ENCODE results near the gene RAD54L.
"Not testable (repeated sequence)": the region's sequence is repeated elsewhere in the genome, so short reads cannot be mapped to it uniquely, and the experiment has no call there.

RAD54L gene

GRCh38 chr1:46236882-46237281 lies 10.7 kb upstream of the RAD54L start:
- H3K36me3 ChIP-seq (ENCODE audit: control insufficient read depth in 5 of 5, insufficient read depth in 5 of 5, low read length in 5 of 5), result no peaks in the 10 kb centered on the region

GRCh38 chr1:46238865-46239264 lies 8.7 kb upstream of the RAD54L start:
- H3K36me3 ChIP-seq (ENCODE audit: control insufficient read depth in 5 of 5, insufficient read depth in 5 of 5, low read length in 5 of 5); H3K4me1 ChIP-seq (ENCODE audit: control insufficient read depth in 5 of 5, insufficient read depth in 5 of 5, low read length in 5 of 5); H3K9ac ChIP-seq (ENCODE audit: low read length in 5 of 5); H3K4me3 ChIP-seq (ENCODE audit: low read depth in 1 of 5, low read length in 5 of 5); H3K27ac ChIP-seq (ENCODE audit: low read depth, low read length); H3K9me3 ChIP-seq (ENCODE audit: control insufficient read depth in 5 of 5, low read length in 5 of 5); H3K27me3 ChIP-seq (ENCODE audit: control insufficient read depth in 5 of 5, insufficient read depth in 4 of 5, low read length in 5 of 5): not testable (repeated sequence)

More at GRCh38 chr1:46236882-46237281, 10.7 kb upstream of the RAD54L start:
- H3K27me3 ChIP-seq (ENCODE audit: control insufficient read depth in 5 of 5, insufficient read depth in 4 of 5, low read length in 5 of 5), result no peaks in the 10 kb centered on the region
- H3K9me3 ChIP-seq (ENCODE audit: control insufficient read depth in 5 of 5, low read length in 5 of 5), result peaks cover 4 to 8% (median 7%) of the 10 kb centered on the region in 5 donors
- no peak overlapping the region for H3K9ac ChIP-seq (ENCODE audit: low read length in 5 of 5)
- no peaks in the 10 kb centered on the region for H3K4me1 ChIP-seq (ENCODE audit: control insufficient read depth in 5 of 5, insufficient read depth in 5 of 5, low read length in 5 of 5)
- H3K27ac ChIP-seq (ENCODE audit: low read depth, low read length), result no peak overlapping the region
- no peak overlapping the region for H3K4me3 ChIP-seq (ENCODE audit: low read depth in 1 of 5, low read length in 5 of 5)

- H3K4me3 ChIP-seq (ENCODE audit: low read depth in 1 of 5, low read length in 5 of 5); H3K9me3 ChIP-seq (ENCODE audit: control insufficient read depth in 5 of 5, low read length in 5 of 5); H3K4me1 ChIP-seq (ENCODE audit: control insufficient read depth in 5 of 5, insufficient read depth in 5 of 5, low read length in 5 of 5); H3K27me3 ChIP-seq (ENCODE audit: control insufficient read depth in 5 of 5, insufficient read depth in 4 of 5, low read length in 5 of 5); H3K27ac ChIP-seq (ENCODE audit: low read depth, low read length); H3K36me3 ChIP-seq (ENCODE audit: control insufficient read depth in 5 of 5, insufficient read depth in 5 of 5, low read length in 5 of 5); H3K9ac ChIP-seq (ENCODE audit: low read length in 5 of 5): not testable (repeated sequence)
Measured at GRCh38 chr1:46241733-46242132, 5.8 kb upstream of the RAD54L start.

- Histone ChIP-seq H3K9ac (ENCODE audit: low read length in 5 of 5) (no peak overlapping the region), H3K27ac (ENCODE audit: low read depth, low read length) (no peak overlapping the region), H3K4me3 (ENCODE audit: low read depth in 1 of 5, low read length in 5 of 5) (no peak overlapping the region), H3K36me3 (ENCODE audit: control insufficient read depth in 5 of 5, insufficient read depth in 5 of 5, low read length in 5 of 5) (no peaks in the 10 kb centered on the region), H3K4me1 (ENCODE audit: control insufficient read depth in 5 of 5, insufficient read depth in 5 of 5, low read length in 5 of 5) (peaks cover 0 to 15% (median 12%) of the 10 kb centered on the region in 5 donors), H3K27me3 (ENCODE audit: control insufficient read depth in 5 of 5, insufficient read depth in 4 of 5, low read length in 5 of 5) (no peaks in the 10 kb centered on the region), H3K9me3 (ENCODE audit: control insufficient read depth in 5 of 5, low read length in 5 of 5) (no peaks in the 10 kb centered on the region)
Measured at GRCh38 chr1:46242918-46243317, 4.6 kb upstream of the RAD54L start.

- not testable (repeated sequence) for H3K4me3 ChIP-seq (ENCODE audit: low read depth in 1 of 5, low read length in 5 of 5); H3K27ac ChIP-seq (ENCODE audit: low read depth, low read length); H3K9me3 ChIP-seq (ENCODE audit: control insufficient read depth in 5 of 5, low read length in 5 of 5); H3K27me3 ChIP-seq (ENCODE audit: control insufficient read depth in 5 of 5, insufficient read depth in 4 of 5, low read length in 5 of 5); H3K36me3 ChIP-seq (ENCODE audit: control insufficient read depth in 5 of 5, insufficient read depth in 5 of 5, low read length in 5 of 5); H3K9ac ChIP-seq (ENCODE audit: low read length in 5 of 5)
- peaks cover 0 to 16% (median 15%) of the 10 kb centered on the region in 5 donors for H3K4me1 ChIP-seq (ENCODE audit: control insufficient read depth in 5 of 5, insufficient read depth in 5 of 5, low read length in 5 of 5)
Measured at GRCh38 chr1:46243831-46244230, 3.7 kb upstream of the RAD54L start.

- Histone ChIP-seq H3K4me3 (ENCODE audit: low read depth in 1 of 5, low read length in 5 of 5) (no peak overlapping the region), H3K36me3 (ENCODE audit: control insufficient read depth in 5 of 5, insufficient read depth in 5 of 5, low read length in 5 of 5) (no peaks in the 10 kb centered on the region), H3K9me3 (ENCODE audit: control insufficient read depth in 5 of 5, low read length in 5 of 5) (no peaks in the 10 kb centered on the region), H3K27me3 (ENCODE audit: control insufficient read depth in 5 of 5, insufficient read depth in 4 of 5, low read length in 5 of 5) (no peaks in the 10 kb centered on the region), H3K4me1 (ENCODE audit: control insufficient read depth in 5 of 5, insufficient read depth in 5 of 5, low read length in 5 of 5) (peaks cover 0 to 16% (median 15%) of the 10 kb centered on the region in 5 donors), H3K9ac (ENCODE audit: low read length in 5 of 5) (peak overlapping the region in 1 of 5 donors; percentile 11), H3K27ac (ENCODE audit: low read depth, low read length) (no peak overlapping the region)
Measured at GRCh38 chr1:46244656-46245371, 2.7 kb upstream of the RAD54L start.

GRCh38 chr1:46246136-46246535 lies 1.4 kb upstream of the RAD54L start:
- H3K4me3 ChIP-seq (ENCODE audit: low read depth in 1 of 5, low read length in 5 of 5); H3K27me3 ChIP-seq (ENCODE audit: control insufficient read depth in 5 of 5, insufficient read depth in 4 of 5, low read length in 5 of 5); H3K9me3 ChIP-seq (ENCODE audit: control insufficient read depth in 5 of 5, low read length in 5 of 5); H3K27ac ChIP-seq (ENCODE audit: low read depth, low read length); H3K36me3 ChIP-seq (ENCODE audit: control insufficient read depth in 5 of 5, insufficient read depth in 5 of 5, low read length in 5 of 5); H3K9ac ChIP-seq (ENCODE audit: low read length in 5 of 5): not testable (repeated sequence)
- peaks cover 0 to 16% (median 15%) of the 10 kb centered on the region in 5 donors for H3K4me1 ChIP-seq (ENCODE audit: control insufficient read depth in 5 of 5, insufficient read depth in 5 of 5, low read length in 5 of 5)

GRCh38 chr1:46246548-46247435 lies 771 bp upstream of the RAD54L start:
- H3K9ac ChIP-seq (ENCODE audit: low read length in 5 of 5), result peak overlapping the region in 4 of 5 donors; percentile 16 to 85 (median 70)

GRCh38 chr1:46248122-46248920 lies 758 bp downstream of the RAD54L start:
- H3K9ac ChIP-seq (ENCODE audit: low read length in 5 of 5), result no peak overlapping the region

More at GRCh38 chr1:46246548-46247435, 771 bp upstream of the RAD54L start:
- H3K27me3 ChIP-seq (ENCODE audit: control insufficient read depth in 5 of 5, insufficient read depth in 4 of 5, low read length in 5 of 5), result no peaks in the 10 kb centered on the region
- no peaks in the 10 kb centered on the region for H3K9me3 ChIP-seq (ENCODE audit: control insufficient read depth in 5 of 5, low read length in 5 of 5)
- peaks cover 0 to 16% (median 15%) of the 10 kb centered on the region in 5 donors for H3K4me1 ChIP-seq (ENCODE audit: control insufficient read depth in 5 of 5, insufficient read depth in 5 of 5, low read length in 5 of 5)
- no peak overlapping the region for H3K27ac ChIP-seq (ENCODE audit: low read depth, low read length)
- H3K4me3 ChIP-seq (ENCODE audit: low read depth in 1 of 5, low read length in 5 of 5), result peak overlapping the region; percentile 74 to 92 (median 91)
- no peaks in the 10 kb centered on the region for H3K36me3 ChIP-seq (ENCODE audit: control insufficient read depth in 5 of 5, insufficient read depth in 5 of 5, low read length in 5 of 5)

More at GRCh38 chr1:46248122-46248920, 758 bp downstream of the RAD54L start:
- Histone ChIP-seq H3K4me1 (ENCODE audit: control insufficient read depth in 5 of 5, insufficient read depth in 5 of 5, low read length in 5 of 5) (peaks cover 0 to 16% (median 15%) of the 10 kb centered on the region in 5 donors), H3K27me3 (ENCODE audit: control insufficient read depth in 5 of 5, insufficient read depth in 4 of 5, low read length in 5 of 5) (no peaks in the 10 kb centered on the region), H3K36me3 (ENCODE audit: control insufficient read depth in 5 of 5, insufficient read depth in 5 of 5, low read length in 5 of 5) (no peaks in the 10 kb centered on the region), H3K9me3 (ENCODE audit: control insufficient read depth in 5 of 5, low read length in 5 of 5) (no peaks in the 10 kb centered on the region), H3K4me3 (ENCODE audit: low read depth in 1 of 5, low read length in 5 of 5) (peak overlapping the region in 4 of 5 donors; percentile 79 to 85 (median 82)), H3K27ac (ENCODE audit: low read depth, low read length) (no peak overlapping the region)
